ENCODE measurements around the gene BEST2.

BEST2 gene

DNA sequence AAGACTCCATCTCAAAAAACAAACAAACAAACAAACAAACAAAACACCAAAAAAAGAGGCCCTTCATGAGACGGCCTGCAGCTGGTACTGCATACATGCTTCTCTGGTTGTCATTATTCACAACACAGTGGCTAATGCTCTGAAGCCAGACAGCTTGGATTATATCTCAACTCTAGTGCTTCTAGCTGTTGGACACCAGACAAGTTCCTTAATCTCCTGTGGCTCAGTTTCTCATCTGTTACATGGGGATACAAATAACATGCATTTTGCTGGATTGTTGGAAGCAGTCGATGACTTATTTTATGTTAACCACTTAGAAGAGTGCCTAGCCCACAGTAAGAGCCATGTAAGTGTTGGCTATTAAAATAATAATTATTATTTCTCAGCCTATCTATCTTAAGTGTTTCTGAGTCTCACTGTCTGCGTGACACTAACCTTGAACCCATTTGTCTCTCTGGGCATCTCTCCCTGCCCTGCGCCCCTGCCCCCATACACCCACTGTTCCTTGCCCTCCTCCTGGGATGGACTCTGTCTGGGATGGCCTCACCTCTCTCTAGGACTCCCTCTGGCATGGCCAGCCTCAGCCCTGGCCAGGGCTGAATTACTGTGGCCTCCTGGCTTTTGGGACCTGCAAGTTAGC, 36.6 kb downstream of the BEST2 start:
- ATAC-seq, result no peak
- TF ChIP-seq RARB (CRISPR knock-in tag; IDR thresholded peaks at IDR 0.05) (no peak), CSDC2 (CRISPR knock-in tag; IDR thresholded peaks at IDR 0.05) (0 out of 2 replicates have a peak, but pooled peaks have one; percentile 45)

DNA sequence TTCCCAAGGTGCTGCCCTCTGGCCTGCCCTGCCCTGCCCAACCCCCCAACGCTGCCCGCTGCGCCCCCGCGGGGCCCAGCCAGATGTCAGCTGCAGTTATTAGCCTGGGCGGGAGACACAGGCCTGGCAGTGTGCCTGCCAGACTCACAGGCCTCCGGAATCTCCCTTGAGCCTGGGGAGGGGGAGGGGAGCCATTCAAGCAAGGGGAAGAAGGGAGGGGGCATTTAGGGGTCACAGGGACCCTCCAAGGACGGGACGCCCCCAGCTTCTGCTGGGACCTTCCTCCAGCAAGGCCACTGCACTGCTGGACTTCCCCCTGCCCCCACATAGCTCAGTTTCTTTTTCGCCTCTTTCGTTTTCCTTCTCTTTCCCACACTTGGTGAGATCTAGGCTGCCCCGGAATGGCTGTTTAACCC, 37.1 kb downstream of the BEST2 start:
- TF ChIP-seq ZFP30 (CRISPR knock-in tag; IDR thresholded peaks at IDR 0.05) (no peak), SNAI2 (CRISPR knock-in tag; IDR thresholded peaks at IDR 0.05) (0 out of 2 replicates have a peak, but pooled peaks have one; percentile 48), GLIS3 (CRISPR knock-in tag; IDR thresholded peaks at IDR 0.05) (0 out of 2 replicates have a peak, but pooled peaks have one; percentile 38), TCF4 (CRISPR knock-in tag; IDR thresholded peaks at IDR 0.05; ENCODE audit: borderline replicate concordance) (peak; percentile 78), ZNF8 (CRISPR knock-in tag; IDR thresholded peaks at IDR 0.05) (0 out of 2 replicates have a peak, but pooled peaks have one; percentile 34), ARNTL (CRISPR knock-in tag; IDR thresholded peaks at IDR 0.05; ENCODE audit: borderline replicate concordance, low read depth) (no peak), ZFP3 (CRISPR knock-in tag; IDR thresholded peaks at IDR 0.05) (0 out of 2 replicates have a peak, but pooled peaks have one; percentile 8)
- TF ChIP-seq, protein P1, sequence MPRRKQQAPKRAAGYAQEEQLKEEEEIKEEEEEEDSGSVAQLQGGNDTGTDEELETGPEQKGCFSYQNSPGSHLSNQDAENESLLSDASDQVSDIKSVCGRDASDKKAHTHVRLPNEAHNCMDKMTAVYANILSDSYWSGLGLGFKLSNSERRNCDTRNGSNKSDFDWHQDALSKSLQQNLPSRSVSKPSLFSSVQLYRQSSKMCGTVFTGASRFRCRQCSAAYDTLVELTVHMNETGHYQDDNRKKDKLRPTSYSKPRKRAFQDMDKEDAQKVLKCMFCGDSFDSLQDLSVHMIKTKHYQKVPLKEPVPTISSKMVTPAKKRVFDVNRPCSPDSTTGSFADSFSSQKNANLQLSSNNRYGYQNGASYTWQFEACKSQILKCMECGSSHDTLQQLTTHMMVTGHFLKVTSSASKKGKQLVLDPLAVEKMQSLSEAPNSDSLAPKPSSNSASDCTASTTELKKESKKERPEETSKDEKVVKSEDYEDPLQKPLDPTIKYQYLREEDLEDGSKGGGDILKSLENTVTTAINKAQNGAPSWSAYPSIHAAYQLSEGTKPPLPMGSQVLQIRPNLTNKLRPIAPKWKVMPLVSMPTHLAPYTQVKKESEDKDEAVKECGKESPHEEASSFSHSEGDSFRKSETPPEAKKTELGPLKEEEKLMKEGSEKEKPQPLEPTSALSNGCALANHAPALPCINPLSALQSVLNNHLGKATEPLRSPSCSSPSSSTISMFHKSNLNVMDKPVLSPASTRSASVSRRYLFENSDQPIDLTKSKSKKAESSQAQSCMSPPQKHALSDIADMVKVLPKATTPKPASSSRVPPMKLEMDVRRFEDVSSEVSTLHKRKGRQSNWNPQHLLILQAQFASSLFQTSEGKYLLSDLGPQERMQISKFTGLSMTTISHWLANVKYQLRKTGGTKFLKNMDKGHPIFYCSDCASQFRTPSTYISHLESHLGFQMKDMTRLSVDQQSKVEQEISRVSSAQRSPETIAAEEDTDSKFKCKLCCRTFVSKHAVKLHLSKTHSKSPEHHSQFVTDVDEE (CRISPR knock-in tag; IDR thresholded peaks at IDR 0.05), result peak; percentile 72; the same call in 1 of the 2 replicates
- TF ChIP-seq, protein P2, sequence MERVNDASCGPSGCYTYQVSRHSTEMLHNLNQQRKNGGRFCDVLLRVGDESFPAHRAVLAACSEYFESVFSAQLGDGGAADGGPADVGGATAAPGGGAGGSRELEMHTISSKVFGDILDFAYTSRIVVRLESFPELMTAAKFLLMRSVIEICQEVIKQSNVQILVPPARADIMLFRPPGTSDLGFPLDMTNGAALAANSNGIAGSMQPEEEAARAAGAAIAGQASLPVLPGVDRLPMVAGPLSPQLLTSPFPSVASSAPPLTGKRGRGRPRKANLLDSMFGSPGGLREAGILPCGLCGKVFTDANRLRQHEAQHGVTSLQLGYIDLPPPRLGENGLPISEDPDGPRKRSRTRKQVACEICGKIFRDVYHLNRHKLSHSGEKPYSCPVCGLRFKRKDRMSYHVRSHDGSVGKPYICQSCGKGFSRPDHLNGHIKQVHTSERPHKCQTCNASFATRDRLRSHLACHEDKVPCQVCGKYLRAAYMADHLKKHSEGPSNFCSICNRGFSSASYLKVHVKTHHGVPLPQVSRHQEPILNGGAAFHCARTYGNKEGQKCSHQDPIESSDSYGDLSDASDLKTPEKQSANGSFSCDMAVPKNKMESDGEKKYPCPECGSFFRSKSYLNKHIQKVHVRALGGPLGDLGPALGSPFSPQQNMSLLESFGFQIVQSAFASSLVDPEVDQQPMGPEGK (CRISPR knock-in tag; IDR thresholded peaks at IDR 0.05; ENCODE audit: borderline replicate concordance), result peak; percentile 85
- no peak for ATAC-seq

DNA sequence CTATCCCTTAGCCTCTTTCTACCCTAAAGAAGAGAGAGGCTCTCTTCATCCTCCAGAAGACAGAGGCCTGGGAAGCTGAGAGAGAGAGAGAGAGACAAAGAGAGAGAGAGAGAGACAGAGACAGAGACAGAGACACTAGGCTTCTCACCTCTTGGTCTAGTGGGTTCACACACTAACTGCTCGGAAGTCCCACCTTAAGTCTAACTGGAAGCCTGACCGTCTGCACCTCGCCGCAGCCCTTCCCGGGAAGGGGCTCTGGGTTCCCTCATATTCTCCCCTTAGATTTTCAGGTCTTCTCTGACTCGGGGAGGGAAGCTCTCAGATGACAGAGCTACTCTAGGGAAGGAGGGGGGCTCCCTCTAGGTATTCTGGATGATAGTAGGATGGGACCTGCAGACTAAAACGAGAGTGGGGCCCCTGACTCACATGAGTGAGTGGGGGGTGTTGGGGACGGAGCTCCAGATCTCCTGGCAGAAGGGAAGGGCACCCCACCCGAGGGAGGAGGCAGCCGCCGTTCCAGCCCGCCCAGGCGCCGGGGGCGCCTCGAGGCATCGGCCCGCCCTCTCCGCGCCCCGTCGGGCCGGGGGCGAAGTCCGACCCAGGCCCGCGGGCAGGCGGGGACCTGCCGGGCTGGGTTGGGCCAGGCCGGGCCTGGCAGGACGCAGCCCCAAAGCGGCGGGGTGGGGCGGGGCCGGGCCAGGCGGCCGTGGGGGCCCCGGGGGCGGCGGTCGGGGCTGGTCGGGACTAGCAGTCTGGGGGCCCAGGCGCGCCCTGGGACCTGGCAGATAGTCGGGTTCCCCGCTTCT, 37.7 kb downstream of the BEST2 start:
- ATAC-seq, result no peak
- TF ChIP-seq ARNTL (CRISPR knock-in tag; IDR thresholded peaks at IDR 0.05; ENCODE audit: borderline replicate concordance, low read depth) (no peak), OSR1 (CRISPR knock-in tag; IDR thresholded peaks at IDR 0.05) (no peak)
- TF ChIP-seq, protein P2 (CRISPR knock-in tag; IDR thresholded peaks at IDR 0.05; ENCODE audit: borderline replicate concordance), result no peak

DNA sequence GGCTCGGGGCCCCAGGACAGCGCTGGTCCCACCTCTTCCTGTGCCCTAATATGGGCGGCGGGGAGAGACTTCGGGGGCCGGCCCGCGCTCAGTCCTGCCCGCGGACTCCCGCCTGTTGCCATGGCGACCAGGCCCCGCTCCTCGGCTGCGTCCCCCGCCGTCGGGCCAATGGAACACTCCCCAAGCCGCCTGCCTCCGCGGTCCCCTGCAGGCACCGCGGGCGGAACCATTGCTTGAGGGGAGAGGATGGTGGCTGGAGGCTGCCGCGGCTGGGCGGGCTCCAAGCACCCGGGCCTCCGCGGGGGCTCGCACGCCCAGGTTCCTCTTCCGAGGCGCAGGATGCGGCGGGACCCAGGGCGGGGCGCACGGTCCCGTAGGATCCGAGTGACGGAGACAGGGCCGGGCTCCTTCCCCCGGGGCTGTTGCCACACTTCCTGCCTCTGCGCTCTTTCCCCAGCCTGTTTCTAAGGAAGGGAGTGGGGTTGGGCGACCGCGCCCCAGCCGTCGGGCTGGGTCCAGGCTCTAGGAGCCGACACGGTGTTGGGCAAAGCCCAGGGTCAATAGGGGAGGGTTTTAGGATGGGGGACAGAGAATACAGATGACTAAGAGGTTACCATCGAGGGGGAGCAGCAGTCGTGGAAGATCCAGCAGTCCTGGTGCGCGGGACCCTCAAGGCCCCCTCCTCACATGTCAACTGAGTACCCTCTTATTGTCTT, 38.5 kb downstream of the BEST2 start:
- TF ChIP-seq, protein P2 (CRISPR knock-in tag; IDR thresholded peaks at IDR 0.05; ENCODE audit: borderline replicate concordance), result peak; percentile 77; the same call in 1 of the 2 replicates
- TF ChIP-seq ZFP3 (CRISPR knock-in tag; IDR thresholded peaks at IDR 0.05), result peak; percentile 71; the same call in 1 of the 2 replicates
- no peak for TF ChIP-seq ISL1 (CRISPR knock-in tag; IDR thresholded peaks at IDR 0.05)
- TF ChIP-seq RARB (CRISPR knock-in tag; IDR thresholded peaks at IDR 0.05), result no peak
- TF ChIP-seq, protein P1 (CRISPR knock-in tag; IDR thresholded peaks at IDR 0.05), result no peak
- no peak for TF ChIP-seq PPARA (CRISPR knock-in tag; IDR thresholded peaks at IDR 0.05; ENCODE audit: borderline replicate concordance)
- ATAC-seq, result peak; percentile 47
